ENCODE results near the gene USP16. TPM values are rescaled to one million over a fixed set of nuclear protein-coding genes. Genes with fewer than 3 reads are reported as not detected.

USP16 gene
- total and polyA plus RNA-seq, 2 donors (not counting 1 experiment from before 2014, with no cell fraction given) = 13.1 to 54.7 TPM

- ChIA-PET CTCF (interaction anchor here (0.6 to 1.6 kb wide), 4 partner anchors 9 to 297 kb away, joined by 3 to 7 read pairs (median 4); no protein-coding TSS in a partner anchor), POLR2A (interaction anchor here (1.6 kb wide), 1 partner anchor 221 kb away, joined by 7 read pairs; no protein-coding TSS in a partner anchor)
- WGBS (ENCODE audit: insufficient coverage) = 29% methylated on average over 6 of the region's 8 CpGs
- peaks cover 15% of the 10 kb centered on the region for H3K79me2 ChIP-seq (ENCODE audit: control insufficient read depth, insufficient read depth, low read length)
- peaks cover 0 to 8% (median 0%) of the 10 kb centered on the region in 3 donors for H3K9me3 ChIP-seq (ENCODE audit: control extremely low read depth in 1 of 3, control insufficient read depth in 2 of 3, insufficient read depth in 1 of 3, low read length in 2 of 3)
- H4K20me1 ChIP-seq (ENCODE audit: control insufficient read depth, insufficient read depth, low read length, poor library complexity, severe bottlenecking) = no peaks in the 10 kb centered on the region
- ATAC-seq (ENCODE audit: low read depth) = peak; percentile 34
- H2AFZ ChIP-seq (ENCODE audit: insufficient read depth, low read depth, low read length, poor library complexity, severe bottlenecking) = peak overlapping the region; percentile 59
- H3K4me1 ChIP-seq (ENCODE audit: control insufficient read depth in 2 of 2, insufficient read depth in 2 of 2, low read length in 2 of 2) = peaks cover 29 to 36% of the 10 kb centered on the region in 2 donors
- no peak overlapping the region for H3K4me3 ChIP-seq (ENCODE audit: control extremely low read depth in 1 of 5, extremely low read depth in 1 of 5, insufficient read depth in 1 of 5, low read depth in 2 of 5, low read length in 4 of 5)
- intact Hi-C loops (cut with micrococcal nuclease) = no loop called here
- H3K27me3 ChIP-seq (replicated peaks in 1 of 4; ENCODE audit: control extremely low read depth in 1 of 4, control insufficient read depth in 3 of 4, insufficient read depth in 4 of 4, low read length in 3 of 4) = no peaks in the 10 kb centered on the region
- H3K9me3 Mint-ChIP-seq (ENCODE audit: insufficient read depth) = peaks cover 2% of the 10 kb centered on the region
- H3K27ac Mint-ChIP-seq = peak overlapping the region; percentile 88
- H3K27me3 Mint-ChIP-seq = no peaks in the 10 kb centered on the region
- TF ChIP-seq CTCF (IDR thresholded peaks at IDR 0.05) (no peak), EZH2 (IDR thresholded peaks at IDR 0.05; ENCODE audit: borderline replicate concordance, insufficient read depth, low read depth, low read length, poor library complexity, severe bottlenecking) (no peak)
- peak; percentile 67 for DNase-seq
- peaks cover 46% of the 10 kb centered on the region for H3K4me1 Mint-ChIP-seq
- peak overlapping the region; percentile 70 for H3K4me2 ChIP-seq (replicated peaks; ENCODE audit: low read depth, low read length, poor library complexity, severe bottlenecking)
- H3K4me3 Mint-ChIP-seq = peak overlapping the region; percentile 58
- no peak overlapping the region for H3K9ac ChIP-seq (ENCODE audit: low read length)
- H3K27ac ChIP-seq (ENCODE audit: low read length in 2 of 2) = peak overlapping the region; percentile 56 to 76
- no peaks in the 10 kb centered on the region for H3K36me3 ChIP-seq (replicated peaks in 1 of 2; ENCODE audit: control extremely low read depth in 1 of 2, control insufficient read depth in 1 of 2, extremely low read depth in 1 of 2, insufficient read depth in 2 of 2, low read length in 1 of 2)
Measured at GRCh38 chr21:29078869-29079767, 54.6 kb downstream of the USP16 start.
